ENCODE measurements around the gene RNF220. TPM values are rescaled to one million over a fixed set of nuclear protein-coding genes. Genes with fewer than 3 reads are reported as not detected.
A peak's percentile ranks its signal among the peaks of the same experiment; 100 is the strongest.

The RNF220 gene
- total and polyA plus RNA-seq, 9 of the 15 experiments (the other 6 are each of a cell fraction or from before 2014, with no cell fraction given): 5.1 to 117 (median 66.9) TPM

- peak in 1 of 2 experiments; percentile 79; a peak in 1 of 4 replicates for TF ChIP-seq ZNF318 (IDR thresholded peaks at IDR 0.05; ENCODE audit: borderline replicate concordance in 1 of 2, low read depth in 1 of 2)
- TF ChIP-seq MCM5 (IDR thresholded peaks at IDR 0.05; ENCODE audit: low read depth): no peak
- TF ChIP-seq KDM2B (CRISPR knock-in tag; IDR thresholded peaks at IDR 0.05): no peak
- TF ChIP-seq ETV5 (CRISPR knock-in tag; IDR thresholded peaks at IDR 0.05; ENCODE audit: low read depth): no peak
- TF ChIP-seq PTTG1 (tag; IDR thresholded peaks at IDR 0.05; ENCODE audit: low read depth): no peak
- no peak for TF ChIP-seq DIDO1 (tag; IDR thresholded peaks at IDR 0.05; ENCODE audit: low read depth)
- no peak for TF ChIP-seq ZBTB7A (IDR thresholded peaks at IDR 0.05; ENCODE audit: borderline replicate concordance, control insufficient read depth, low read depth, low read length)
- no peak for TF ChIP-seq POLR2G (IDR thresholded peaks at IDR 0.05; ENCODE audit: low read depth, low read length)
- no peak for TF ChIP-seq SETDB1 (IDR thresholded peaks at IDR 0.05; ENCODE audit: low read length)
- TF ChIP-seq PYGO2 (tag; IDR thresholded peaks at IDR 0.05): no peak
- no peak for TF ChIP-seq SMC3 (conservative IDR thresholded peaks at IDR 0.05; ENCODE audit: insufficient read depth, low read depth, low read length)
- TF ChIP-seq ZNF316 (IDR thresholded peaks at IDR 0.05): peak; percentile 100
- TF ChIP-seq ATF1 (CRISPR knock-in tag; IDR thresholded peaks at IDR 0.05): no peak
- peak; percentile 70 for TF ChIP-seq ATF1 (tag; IDR thresholded peaks at IDR 0.05)
- TF ChIP-seq, protein P1, sequence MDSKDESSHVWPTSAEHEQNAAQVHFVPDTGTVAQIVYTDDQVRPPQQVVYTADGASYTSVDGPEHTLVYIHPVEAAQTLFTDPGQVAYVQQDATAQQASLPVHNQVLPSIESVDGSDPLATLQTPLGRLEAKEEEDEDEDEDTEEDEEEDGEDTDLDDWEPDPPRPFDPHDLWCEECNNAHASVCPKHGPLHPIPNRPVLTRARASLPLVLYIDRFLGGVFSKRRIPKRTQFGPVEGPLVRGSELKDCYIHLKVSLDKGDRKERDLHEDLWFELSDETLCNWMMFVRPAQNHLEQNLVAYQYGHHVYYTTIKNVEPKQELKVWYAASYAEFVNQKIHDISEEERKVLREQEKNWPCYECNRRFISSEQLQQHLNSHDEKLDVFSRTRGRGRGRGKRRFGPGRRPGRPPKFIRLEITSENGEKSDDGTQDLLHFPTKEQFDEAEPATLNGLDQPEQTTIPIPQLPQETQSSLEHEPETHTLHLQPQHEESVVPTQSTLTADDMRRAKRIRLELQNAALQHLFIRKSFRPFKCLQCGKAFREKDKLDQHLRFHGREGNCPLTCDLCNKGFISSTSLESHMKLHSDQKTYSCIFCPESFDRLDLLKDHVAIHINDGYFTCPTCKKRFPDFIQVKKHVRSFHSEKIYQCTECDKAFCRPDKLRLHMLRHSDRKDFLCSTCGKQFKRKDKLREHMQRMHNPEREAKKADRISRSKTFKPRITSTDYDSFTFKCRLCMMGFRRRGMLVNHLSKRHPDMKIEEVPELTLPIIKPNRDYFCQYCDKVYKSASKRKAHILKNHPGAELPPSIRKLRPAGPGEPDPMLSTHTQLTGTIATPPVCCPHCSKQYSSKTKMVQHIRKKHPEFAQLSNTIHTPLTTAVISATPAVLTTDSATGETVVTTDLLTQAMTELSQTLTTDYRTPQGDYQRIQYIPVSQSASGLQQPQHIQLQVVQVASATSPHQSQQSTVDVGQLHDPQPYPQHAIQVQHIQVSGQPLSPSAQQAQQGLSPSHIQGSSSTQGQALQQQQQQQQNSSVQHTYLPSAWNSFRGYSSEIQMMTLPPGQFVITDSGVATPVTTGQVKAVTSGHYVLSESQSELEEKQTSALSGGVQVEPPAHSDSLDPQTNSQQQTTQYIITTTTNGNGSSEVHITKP (IDR thresholded peaks at IDR 0.05; ENCODE audit: partially characterized antibody): peak; percentile 36
- TF ChIP-seq ZNF133 (CRISPR knock-in tag; IDR thresholded peaks at IDR 0.05): no peak
- TF ChIP-seq HOXB6 (CRISPR knock-in tag; IDR thresholded peaks at IDR 0.05; ENCODE audit: borderline replicate concordance): no peak
Measured at GRCh38 chr1:44531785-44532566, 126.9 kb downstream of the RNF220 start (continued).

Data from K562 (cell line).